ENCODE data around the gene TSPAN9.

Gene TSPAN9

DNA sequence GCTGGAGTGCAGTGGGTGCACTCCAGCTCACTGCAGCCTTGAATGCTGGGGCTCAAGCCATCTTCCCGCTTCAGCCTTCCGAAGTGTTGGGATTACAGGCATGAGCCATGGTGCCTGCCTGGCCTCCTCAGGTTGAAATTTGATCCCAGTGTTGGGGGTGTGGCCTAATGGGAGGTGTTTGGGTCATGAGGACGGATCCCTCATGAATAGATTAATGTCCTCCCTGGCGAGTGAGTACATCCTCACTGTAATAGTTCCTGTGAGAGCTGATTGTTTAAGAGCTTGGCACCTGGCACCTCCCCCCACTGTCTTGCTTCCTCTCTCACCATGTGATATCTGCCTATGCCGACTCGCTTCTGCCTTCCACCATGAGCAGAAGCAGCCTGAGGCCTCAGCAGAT is 84.7 kb downstream of the TSPAN9 start:
- H3K27ac ChIP-seq: no peak overlapping the region
- TF ChIP-seq, protein P1, sequence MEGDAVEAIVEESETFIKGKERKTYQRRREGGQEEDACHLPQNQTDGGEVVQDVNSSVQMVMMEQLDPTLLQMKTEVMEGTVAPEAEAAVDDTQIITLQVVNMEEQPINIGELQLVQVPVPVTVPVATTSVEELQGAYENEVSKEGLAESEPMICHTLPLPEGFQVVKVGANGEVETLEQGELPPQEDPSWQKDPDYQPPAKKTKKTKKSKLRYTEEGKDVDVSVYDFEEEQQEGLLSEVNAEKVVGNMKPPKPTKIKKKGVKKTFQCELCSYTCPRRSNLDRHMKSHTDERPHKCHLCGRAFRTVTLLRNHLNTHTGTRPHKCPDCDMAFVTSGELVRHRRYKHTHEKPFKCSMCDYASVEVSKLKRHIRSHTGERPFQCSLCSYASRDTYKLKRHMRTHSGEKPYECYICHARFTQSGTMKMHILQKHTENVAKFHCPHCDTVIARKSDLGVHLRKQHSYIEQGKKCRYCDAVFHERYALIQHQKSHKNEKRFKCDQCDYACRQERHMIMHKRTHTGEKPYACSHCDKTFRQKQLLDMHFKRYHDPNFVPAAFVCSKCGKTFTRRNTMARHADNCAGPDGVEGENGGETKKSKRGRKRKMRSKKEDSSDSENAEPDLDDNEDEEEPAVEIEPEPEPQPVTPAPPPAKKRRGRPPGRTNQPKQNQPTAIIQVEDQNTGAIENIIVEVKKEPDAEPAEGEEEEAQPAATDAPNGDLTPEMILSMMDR (conservative IDR thresholded peaks at IDR 0.05): no peak

DNA sequence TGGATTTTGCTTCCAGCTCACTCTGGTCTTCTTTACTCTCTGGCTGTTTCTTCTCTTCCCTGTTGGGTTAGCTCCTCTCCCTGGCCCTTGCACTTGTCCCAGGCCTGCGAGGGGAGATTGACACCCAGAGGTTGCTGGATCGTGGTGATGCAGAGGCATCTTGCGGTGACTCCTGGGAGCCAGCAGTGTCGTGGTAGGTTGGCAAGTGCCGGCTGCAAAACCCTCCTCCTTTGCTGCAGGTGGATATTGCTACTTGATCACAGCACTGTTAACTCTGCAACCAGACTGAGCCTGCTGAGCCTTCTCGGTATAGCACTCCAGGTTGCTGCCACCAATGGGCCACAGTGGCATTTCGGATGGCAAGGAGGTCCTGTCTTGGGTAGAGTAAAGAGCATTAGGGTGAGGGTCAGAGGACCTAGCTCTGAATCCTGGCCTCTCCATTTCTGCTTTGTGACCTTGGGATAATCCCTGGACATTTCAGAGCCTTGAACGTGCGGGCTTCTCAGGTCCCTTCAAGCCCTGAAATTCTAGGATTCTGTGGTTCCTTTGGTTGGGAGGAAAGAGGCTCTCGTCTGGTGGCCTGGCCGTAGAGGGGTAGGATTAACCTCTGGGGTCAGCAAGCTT is 87.4 kb downstream of the TSPAN9 start:
- TF ChIP-seq, protein P1 (conservative IDR thresholded peaks at IDR 0.05): no peak
- H3K27ac ChIP-seq: no peak overlapping the region

DNA sequence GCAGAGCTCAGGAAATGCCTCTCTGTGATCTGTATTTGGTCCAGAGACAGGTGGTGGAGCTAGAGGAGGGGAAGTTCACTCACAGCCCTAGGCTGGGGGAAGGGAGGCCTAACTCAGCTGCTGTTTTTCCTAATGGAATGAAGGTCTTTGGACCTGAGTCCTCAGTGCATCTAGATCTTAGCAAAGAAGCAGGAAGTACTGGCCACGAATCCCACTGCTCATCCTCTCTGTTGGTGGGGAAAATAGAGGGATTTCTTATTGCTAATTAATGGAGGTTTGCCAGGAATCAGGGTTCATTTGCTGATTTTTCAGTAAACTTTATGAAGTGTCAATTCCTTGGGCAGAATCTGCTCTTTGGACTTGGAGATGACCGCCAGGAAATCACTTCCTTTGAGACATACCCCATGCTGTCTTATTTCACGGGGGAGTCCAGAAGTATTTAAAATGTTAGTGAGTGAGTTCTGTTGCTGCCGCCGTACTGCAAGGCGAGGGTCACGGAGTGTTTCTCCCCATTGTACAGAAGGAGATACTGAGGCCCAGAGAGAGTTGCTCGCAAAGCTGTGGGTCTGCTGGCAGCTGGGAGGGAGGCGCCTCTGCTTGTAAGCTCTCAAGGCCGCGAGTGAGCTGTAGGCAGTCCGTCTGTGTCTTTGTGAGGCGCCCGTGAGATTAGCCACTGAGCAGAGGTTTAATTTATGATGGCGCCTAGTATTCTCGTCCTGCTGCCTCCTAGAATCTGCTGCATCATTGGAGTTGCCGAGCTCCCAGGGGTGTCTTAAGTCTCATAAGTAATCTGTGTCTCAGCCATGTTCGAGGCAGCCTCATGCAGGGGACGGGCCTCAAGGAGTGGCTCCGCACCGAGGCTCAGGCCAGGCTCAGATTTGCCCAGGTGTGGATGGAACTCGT is 88.2 kb downstream of the TSPAN9 start:
- TF ChIP-seq, protein P1 (conservative IDR thresholded peaks at IDR 0.05): no peak
- no peak overlapping the region for H3K27ac ChIP-seq

DNA sequence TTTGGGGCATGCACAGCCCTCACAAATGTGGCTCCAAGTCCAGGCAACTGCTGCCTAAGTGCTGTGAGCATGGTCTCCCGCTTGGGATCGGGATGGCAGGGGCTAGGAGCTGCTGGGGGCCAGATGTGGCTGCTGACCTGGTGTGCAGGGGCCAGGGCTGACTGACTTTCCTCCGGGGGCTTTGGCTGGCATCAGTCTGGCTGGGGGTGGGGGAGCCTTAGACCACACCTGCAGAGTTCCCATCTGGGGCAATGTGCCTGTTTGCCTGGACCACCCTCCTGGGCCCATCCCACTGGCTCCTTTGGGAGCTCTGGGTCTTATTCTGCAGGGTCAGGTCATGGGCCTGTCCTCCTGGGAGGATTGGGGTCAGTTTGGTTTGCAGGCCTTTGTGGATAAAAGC is 90.5 kb downstream of the TSPAN9 start:
- TF ChIP-seq, protein P1 (conservative IDR thresholded peaks at IDR 0.05): no peak
- H3K27ac ChIP-seq: no peak overlapping the region

DNA sequence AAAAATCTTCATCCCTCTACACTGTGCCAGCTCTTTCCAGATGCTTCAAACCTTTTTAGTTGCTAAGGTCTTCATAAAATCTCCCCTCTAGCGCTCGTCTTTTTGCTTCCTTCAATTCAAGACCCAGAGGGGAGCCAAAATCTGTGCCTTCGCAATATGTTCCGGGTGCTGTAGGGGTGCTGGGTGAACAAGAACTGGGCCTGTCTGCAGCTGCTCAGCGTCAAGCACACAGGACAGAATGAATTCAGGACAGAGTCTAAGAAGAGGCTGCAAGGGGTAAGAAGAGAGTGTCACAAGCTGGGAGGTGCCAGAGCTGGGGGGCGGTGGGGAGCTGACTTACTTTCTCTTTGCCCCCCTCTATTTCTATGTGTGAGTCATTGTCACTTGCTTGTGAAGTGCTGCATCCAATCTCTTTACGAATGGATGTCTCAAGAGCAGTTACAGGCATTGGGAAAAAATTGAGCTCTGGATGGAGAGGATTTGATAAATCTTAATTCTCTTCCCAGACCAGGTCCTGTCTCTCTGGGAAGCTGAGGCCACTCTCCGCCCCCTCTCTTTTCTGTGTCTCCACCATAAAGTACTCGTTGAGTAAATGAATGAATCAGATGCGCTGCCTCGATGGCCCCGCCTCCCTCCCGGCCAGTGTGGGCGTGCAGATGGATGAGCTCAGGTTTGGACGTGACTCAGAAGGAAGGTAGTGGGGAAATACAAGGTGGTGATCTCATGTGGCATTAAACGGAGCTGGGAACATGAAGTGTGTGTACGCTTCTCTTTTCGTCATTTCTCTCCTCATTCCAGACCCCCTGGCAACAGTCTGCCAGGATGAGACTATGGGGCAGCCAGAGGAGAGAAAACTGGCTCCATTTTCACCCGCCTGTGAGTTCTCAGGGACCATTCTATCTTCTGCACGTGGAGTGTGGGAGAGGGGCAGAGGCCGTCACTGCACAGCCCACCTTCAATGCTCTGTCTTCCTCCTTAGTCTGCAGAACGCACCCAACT is 91.3 kb downstream of the TSPAN9 start:
- TF ChIP-seq, protein P1 (conservative IDR thresholded peaks at IDR 0.05): no peak
- no peak overlapping the region for H3K27ac ChIP-seq

DNA sequence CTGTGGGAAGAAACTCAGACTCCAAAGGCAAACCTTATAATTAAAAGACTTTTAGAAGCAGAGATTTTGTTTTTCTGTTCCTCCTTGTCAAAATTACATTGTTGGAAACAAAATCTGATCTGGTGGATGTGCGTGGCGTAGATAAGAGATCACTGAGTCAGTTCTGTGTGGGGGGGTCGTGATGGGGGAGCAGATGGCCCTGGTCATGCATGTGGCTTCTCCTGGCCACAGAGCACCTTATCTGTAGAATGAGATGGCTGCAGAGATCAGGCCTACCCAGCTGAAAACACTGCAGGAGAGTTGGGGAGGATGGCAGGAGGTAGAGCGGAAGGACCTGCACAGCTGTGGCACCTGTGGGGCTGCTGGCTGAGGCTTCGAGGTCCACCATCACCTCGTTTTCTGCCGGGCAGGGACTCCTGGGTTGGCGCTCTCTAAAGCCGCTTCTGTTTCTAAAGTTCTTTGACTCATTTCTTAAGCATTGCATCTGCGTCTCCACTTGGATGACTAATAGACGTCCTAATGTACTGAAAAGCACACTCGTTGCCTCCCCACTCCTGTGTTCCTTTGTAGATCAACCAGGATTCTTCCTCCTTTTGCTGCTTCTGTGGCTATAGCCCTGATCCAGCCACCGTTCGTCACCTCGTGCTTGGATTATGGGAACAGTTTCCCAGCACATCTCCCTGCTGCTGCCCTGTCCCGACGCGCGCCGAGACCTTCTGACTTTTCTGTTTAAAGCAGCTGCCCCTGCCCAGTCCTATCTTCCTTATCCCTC is 93.4 kb downstream of the TSPAN9 start:
- TF ChIP-seq, protein P1 (conservative IDR thresholded peaks at IDR 0.05): no peak
- H3K27ac ChIP-seq: no peak overlapping the region
